Left ventricle myocardium inferior (tissue), 1 donor: ENCODE measurements around the gene GCK. TPM values are rescaled to one million over a fixed set of nuclear protein-coding genes. Genes with fewer than 3 reads are reported as not detected.

Source experiments
- DNase-seq: peaks from one replicate; pipeline ENCODE4 v3.0.0-alpha.2; 2020
- H3K27ac ChIP-seq: fragments of 200-600 bp; replicated peaks from 2 replicates; pipeline ENCODE4 v1.8.0; 2021
- H3K27me3 ChIP-seq: fragments of 200-600 bp; 2 replicates; pipeline ENCODE4 v1.8.0; 2021; ENCODE audit warnings: low read depth
- H3K36me3 ChIP-seq: fragments of 200-600 bp; 2 replicates; pipeline ENCODE4 v1.8.0; 2021
- H3K4me1 ChIP-seq: fragments of 200-600 bp; 2 replicates; pipeline ENCODE4 v1.8.0; 2021
- H3K4me3 ChIP-seq: fragments of 200-600 bp; 2 replicates; pipeline ENCODE4 v1.8.0; 2021; ENCODE audit warnings: mild to moderate bottlenecking, moderate library complexity
- H3K9me3 ChIP-seq: fragments of 200-600 bp; replicated peaks from 2 replicates; pipeline ENCODE4 v1.8.0; 2021
- CTCF ChIP-seq: fragments of 200-600 bp; IDR thresholded peaks from 2 replicates; pipeline ENCODE4 v1.8.0; 2021; ENCODE audit warnings: antibody characterized with exemption, mild to moderate bottlenecking, borderline replicate concordance
- intact Hi-C: fragments of 100-400 bp; cut with micrococcal nuclease; formaldehyde crosslinking; loops from one replicate; pipeline ENCODE4 v1.11.0; 2022
- total RNA-seq: library from RNA; stranded (reverse); fragmentation: NEBNext Ultra II Directional; extraction: Animal tissue kit (Norgen Biotek cat#: 25700); gene quantifications from one replicate; pipeline ENCODE4 v1.2.1, GENCODE V29; 2021
- donor health status: DM: no; HTN: yes; CAD: no; lungs with severe emphysema.

Gene GCK
- total RNA-seq, 1 donor from 2014 or later: 0.49 TPM

GRCh38 chr7:44100458-44101302 is 88.6 kb downstream of the GCK start:
- Histone ChIP-seq H3K36me3 (no peaks in the 10 kb centered on the region), H3K4me3 (no peak overlapping the region), H3K27ac (peak overlapping the region; percentile 56), H3K9me3 (no peaks in the 10 kb centered on the region), H3K27me3 (peaks cover 10% of the 10 kb centered on the region), H3K4me1 (peaks cover 36% of the 10 kb centered on the region)
- TF ChIP-seq CTCF: no peak
- DNase-seq: no peak
- intact Hi-C loops: no loop called here

- Histone ChIP-seq H3K27me3 (peaks cover 5% of the 10 kb centered on the region), H3K4me1 (peaks cover 26% of the 10 kb centered on the region), H3K4me3 (no peak overlapping the region), H3K27ac (peak overlapping the region; percentile 36), H3K36me3 (no peaks in the 10 kb centered on the region), H3K9me3 (no peaks in the 10 kb centered on the region)
- intact Hi-C loops: no loop called here
- DNase-seq: no peak
- no peak for TF ChIP-seq CTCF
These were observed 89.6 kb downstream of the GCK start for GRCh38 chr7:44099669-44100068.

GRCh38 chr7:44098092-44099068 is 90.9 kb downstream of the GCK start:
- Histone ChIP-seq H3K36me3 (no peaks in the 10 kb centered on the region), H3K4me3 (no peak overlapping the region), H3K9me3 (no peaks in the 10 kb centered on the region), H3K4me1 (peaks cover 20% of the 10 kb centered on the region), H3K27ac (no peak overlapping the region), H3K27me3 (no peaks in the 10 kb centered on the region)
- intact Hi-C loops: no loop called here
- no peak for TF ChIP-seq CTCF
- no peak for DNase-seq

- no peak overlapping the region for H3K27ac ChIP-seq
- no peaks in the 10 kb centered on the region for H3K27me3 ChIP-seq
- H3K9me3 ChIP-seq: no peaks in the 10 kb centered on the region
- H3K4me1 ChIP-seq: peaks cover 20% of the 10 kb centered on the region
- intact Hi-C loops: no loop called here
- no peak overlapping the region for H3K4me3 ChIP-seq
- TF ChIP-seq CTCF: no peak
- no peaks in the 10 kb centered on the region for H3K36me3 ChIP-seq
- DNase-seq: no peak
These were observed 91.9 kb downstream of the GCK start for GRCh38 chr7:44097064-44097932.
